Measurements from ENCODE around the gene PRKCZ. TPM values are rescaled to one million over a fixed set of nuclear protein-coding genes. Genes with fewer than 3 reads are reported as not detected.
"Not testable (repeated sequence)": the region's sequence is repeated elsewhere in the genome, so short reads cannot be mapped to it uniquely, and the experiment has no call there.

The PRKCZ gene
- total RNA-seq, 2 donors from 2014 or later, result 60.7 to 67.8 TPM

GRCh38 chr1:2093055-2093454 is 42.8 kb downstream of the PRKCZ start:
- ATAC-seq (no peak), DNase-seq (no peak)
- intact Hi-C loops (cut with DNase I, micrococcal nuclease), result no loop called here

- no peak for ATAC-seq
- DNase-seq, result no peak
- intact Hi-C loops (cut with DNase I, micrococcal nuclease), result no loop called here
These were observed 43.4 kb downstream of the PRKCZ start for GRCh38 chr1:2093636-2094035.

- intact Hi-C loops (cut with DNase I, micrococcal nuclease); ATAC-seq; DNase-seq: not testable (repeated sequence)
These were observed 44.3 kb downstream of the PRKCZ start for GRCh38 chr1:2094269-2095158.

- no peak for ATAC-seq
- DNase-seq, result no peak
- intact Hi-C loops (cut with DNase I, micrococcal nuclease), result no loop called here
These were observed 45.2 kb downstream of the PRKCZ start for GRCh38 chr1:2095394-2095793.

- DNase-seq, result no peak
- ATAC-seq, result no peak
- intact Hi-C loops (cut with DNase I, micrococcal nuclease), result no loop called here
These were observed 45.9 kb downstream of the PRKCZ start for GRCh38 chr1:2095981-2096736.

- intact Hi-C loops (cut with DNase I, micrococcal nuclease), result no loop called here
- DNase-seq (no peak), ATAC-seq (peak; percentile 58)
These were observed 47.4 kb downstream of the PRKCZ start for GRCh38 chr1:2097386-2098300.

GRCh38 chr1:2098301-2098698 is 48.1 kb downstream of the PRKCZ start:
- intact Hi-C loops (cut with DNase I, micrococcal nuclease), result no loop called here
- DNase-seq, result no peak
- peak; percentile 26 for ATAC-seq

- DNase-seq, result no peak
- intact Hi-C loops (cut with DNase I, micrococcal nuclease), result no loop called here
- ATAC-seq, result no peak
These were observed 48.9 kb downstream of the PRKCZ start for GRCh38 chr1:2098839-2099785.

- ATAC-seq, result no peak
- intact Hi-C loops (cut with DNase I, micrococcal nuclease), result no loop called here
These were observed 49.9 kb downstream of the PRKCZ start for GRCh38 chr1:2099886-2100779.

GRCh38 chr1:2100780-2101108 is 50.5 kb downstream of the PRKCZ start:
- no peak for ATAC-seq
- no peak for DNase-seq
- intact Hi-C loops (cut with DNase I, micrococcal nuclease), result no loop called here

More at GRCh38 chr1:2099886-2100779, 49.9 kb downstream of the PRKCZ start:
- DNase-seq, result no peak

GRCh38 chr1:2101531-2101930 is 51.3 kb downstream of the PRKCZ start:
- ATAC-seq, result no peak
- intact Hi-C loops (cut with DNase I, micrococcal nuclease), result no loop called here
- DNase-seq, result no peak

GRCh38 chr1:2101946-2102345 is 51.7 kb downstream of the PRKCZ start:
- intact Hi-C loops (cut with DNase I, micrococcal nuclease), result no loop called here
- DNase-seq, result no peak
- ATAC-seq, result no peak

- intact Hi-C loops (cut with DNase I, micrococcal nuclease), result no loop called here
- DNase-seq, result no peak
- ATAC-seq, result no peak
These were observed 52.5 kb downstream of the PRKCZ start for GRCh38 chr1:2102753-2103152.

GRCh38 chr1:2103266-2103900 is 53.2 kb downstream of the PRKCZ start:
- intact Hi-C loops (cut with DNase I, micrococcal nuclease), result no loop called here
- DNase-seq, result no peak
- no peak for ATAC-seq

GRCh38 chr1:2103901-2104590 is 53.8 kb downstream of the PRKCZ start:
- intact Hi-C loops (cut with DNase I, micrococcal nuclease), result no loop called here
- ATAC-seq (peak; percentile 2), DNase-seq (no peak)
